WI38 (cell line): ENCODE data around the gene PGAP1.

Source experiments
- H3K4me3 ChIP-seq: 2 replicates; pipeline ENCODE4 v1.5.1; 2011; ENCODE audit warnings: low read depth, mild to moderate bottlenecking, control low read depth, low read length
- CTCF ChIP-seq: IDR thresholded peaks from 2 replicates; pipeline ENCODE4 v1.5.1; 2012; ENCODE audit warnings: low read depth, mild to moderate bottlenecking, control low read depth, low read length

PGAP1 gene

GRCh38 chr2:196959734-196960338 is 33.3 kb upstream of the PGAP1 start:
- H3K4me3 ChIP-seq: no peak overlapping the region
- no peak for TF ChIP-seq CTCF

GRCh38 chr2:196959281-196959680 is 32.8 kb upstream of the PGAP1 start:
- H3K4me3 ChIP-seq: no peak overlapping the region
- TF ChIP-seq CTCF: no peak

GRCh38 chr2:196957881-196958525 is 31.5 kb upstream of the PGAP1 start:
- H3K4me3 ChIP-seq: no peak overlapping the region
- TF ChIP-seq CTCF: no peak

GRCh38 chr2:196957442-196957841 is 30.9 kb upstream of the PGAP1 start:
- no peak overlapping the region for H3K4me3 ChIP-seq
- no peak for TF ChIP-seq CTCF

- no peak for TF ChIP-seq CTCF
- no peak overlapping the region for H3K4me3 ChIP-seq
Measured at GRCh38 chr2:196956069-196956468, 29.6 kb upstream of the PGAP1 start.

GRCh38 chr2:196955036-196955435 is 28.5 kb upstream of the PGAP1 start:
- no peak for TF ChIP-seq CTCF
- no peak overlapping the region for H3K4me3 ChIP-seq

GRCh38 chr2:196954001-196954400 is 27.5 kb upstream of the PGAP1 start:
- no peak for TF ChIP-seq CTCF
- H3K4me3 ChIP-seq: no peak overlapping the region
